Measurements from ENCODE around the gene DOCK3.

GRCh38 chr3:50628601-50629000 lies 46.1 kb upstream of the DOCK3 start:
- TF ChIP-seq EP300 (IDR thresholded peaks at IDR 0.05) (no peak), CTCF (IDR thresholded peaks at IDR 0.05) (no peak), POLR2A (IDR thresholded peaks at IDR 0.05) (no peak)

All from ovary (tissue), 3 donors.